GM19238 (cell line): ENCODE measurements around the gene PBOV1.
"Not testable (repeated sequence)": the region's sequence is repeated elsewhere in the genome, so short reads cannot be mapped to it uniquely, and the experiment has no call there.

Source experiments
- DNase-seq: peaks from one replicate; pipeline ENCODE4 v3.0.0; 2011; ENCODE audit warnings: low spot score; ENCODE audit not compliant: insufficient read length

Gene PBOV1

DNA sequence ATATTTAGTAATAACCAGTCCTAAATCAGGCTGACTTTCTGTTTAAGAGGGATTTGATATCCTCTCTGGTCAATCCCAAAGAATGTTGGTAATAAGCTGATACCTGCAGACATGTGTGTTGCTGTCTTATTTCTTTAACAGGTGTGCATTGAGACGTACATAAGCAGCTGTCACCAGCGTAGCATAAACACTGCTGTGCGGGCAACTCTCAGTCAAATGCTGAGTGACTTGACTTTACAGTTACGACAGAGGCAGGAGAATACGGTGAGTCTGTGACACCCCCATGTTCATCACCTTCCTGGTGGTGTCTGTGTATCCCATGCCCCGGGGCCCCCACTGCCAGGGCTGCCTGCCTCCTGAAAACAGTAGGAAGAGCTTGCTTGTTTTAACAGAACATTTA is 20.1 kb upstream of the PBOV1 start:
- no peak for DNase-seq

DNA sequence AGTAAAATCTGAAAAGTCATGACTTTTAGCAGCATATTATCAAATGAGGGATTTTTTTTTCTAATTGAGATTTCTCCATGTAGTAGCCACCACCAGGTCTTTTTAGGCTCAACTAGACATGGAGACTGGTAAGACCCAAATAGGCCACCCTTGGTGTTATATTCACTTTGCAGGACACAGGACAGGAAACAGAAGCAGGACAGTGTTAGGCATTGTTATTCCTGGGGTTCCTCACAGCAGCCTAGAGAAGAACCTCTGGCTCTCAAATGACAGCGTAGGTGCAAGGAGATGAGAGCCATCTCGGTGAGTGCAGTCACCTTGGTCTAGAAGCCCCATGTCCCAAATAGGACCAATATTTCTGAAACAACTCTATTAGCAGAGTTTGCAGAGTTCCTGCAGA is 19.2 kb upstream of the PBOV1 start:
- no peak for DNase-seq

DNA sequence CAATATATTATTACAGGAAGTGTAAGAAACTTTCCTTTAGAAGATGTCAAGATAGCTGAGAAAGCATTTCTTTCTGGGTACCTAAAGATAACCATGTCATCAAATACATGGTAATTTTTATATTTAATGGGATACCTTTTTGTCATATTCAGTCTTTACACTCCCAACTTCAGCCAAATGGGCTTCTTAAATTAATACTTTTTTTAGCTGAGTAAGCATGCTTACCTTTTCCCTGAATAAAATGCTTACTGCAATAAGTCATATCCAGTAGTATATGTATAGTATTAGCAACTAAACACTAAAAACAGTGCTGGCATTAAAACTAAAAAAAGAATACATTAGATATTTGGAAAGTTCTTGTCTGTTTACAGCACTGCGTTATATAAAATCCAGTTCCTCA is 17.4 kb upstream of the PBOV1 start:
- DNase-seq: no peak

DNA sequence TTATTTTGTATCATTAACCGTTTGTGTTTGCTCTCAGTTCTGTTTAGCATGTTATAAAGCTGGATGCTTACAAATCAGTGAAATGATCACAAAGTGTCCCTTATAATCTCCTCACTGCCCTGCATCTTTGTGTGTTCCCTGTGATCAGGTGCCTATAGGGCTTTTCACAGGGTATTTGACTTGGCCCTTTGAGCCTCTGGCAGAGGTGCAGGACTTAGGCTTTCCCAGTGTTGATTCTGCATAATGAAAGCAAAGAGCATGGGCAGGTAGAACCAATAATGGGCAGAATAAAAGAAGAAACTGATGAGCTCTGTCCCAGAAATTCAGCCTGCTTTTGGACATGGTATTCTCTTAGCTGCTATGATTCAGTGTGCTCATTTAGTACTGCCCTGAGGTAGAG is 16.9 kb upstream of the PBOV1 start:
- DNase-seq: no peak

DNA sequence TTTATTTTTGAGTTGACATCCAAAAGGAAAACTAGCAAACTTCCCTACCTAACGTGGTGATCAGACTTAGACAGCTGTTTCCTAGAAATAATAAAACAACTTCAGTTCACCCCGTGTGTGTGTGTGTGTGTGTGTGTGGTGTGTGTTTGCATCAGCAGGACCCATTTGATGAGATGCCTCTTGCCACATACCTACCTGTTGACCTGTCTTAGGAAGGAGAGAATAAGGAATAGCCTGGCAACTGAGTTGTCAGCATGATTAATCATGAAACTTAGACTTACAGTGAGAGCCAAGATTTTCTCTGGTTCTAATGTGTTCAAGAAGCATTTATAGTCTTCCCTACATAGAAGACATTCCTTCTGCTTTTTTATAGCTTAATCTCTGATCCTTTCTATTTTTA is 16.1 kb upstream of the PBOV1 start:
- no peak for DNase-seq

DNA sequence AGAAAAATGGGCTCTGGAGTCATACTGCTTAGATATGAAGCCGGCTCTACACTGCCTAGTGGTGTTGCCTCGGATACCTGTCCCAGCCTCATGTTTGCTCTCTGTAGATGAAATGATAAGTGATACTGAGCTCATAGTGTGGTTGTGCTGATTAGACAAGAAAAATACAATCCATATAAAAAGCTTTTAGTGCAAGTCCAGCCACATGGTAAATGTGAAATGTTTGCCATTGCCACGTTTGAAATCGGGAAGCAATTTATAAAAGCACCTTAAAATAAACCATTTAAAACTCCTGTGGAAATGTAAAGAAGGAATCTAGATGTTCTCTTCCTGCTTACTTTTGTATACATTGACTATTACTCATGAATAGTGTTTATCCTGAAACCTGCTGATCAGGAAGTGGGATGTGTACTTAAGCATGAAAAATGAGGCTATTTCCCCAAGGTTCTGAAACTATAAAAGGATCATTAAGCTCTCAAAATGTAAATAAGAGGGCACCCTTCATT is 13.1 kb upstream of the PBOV1 start:
- no peak for DNase-seq

DNA sequence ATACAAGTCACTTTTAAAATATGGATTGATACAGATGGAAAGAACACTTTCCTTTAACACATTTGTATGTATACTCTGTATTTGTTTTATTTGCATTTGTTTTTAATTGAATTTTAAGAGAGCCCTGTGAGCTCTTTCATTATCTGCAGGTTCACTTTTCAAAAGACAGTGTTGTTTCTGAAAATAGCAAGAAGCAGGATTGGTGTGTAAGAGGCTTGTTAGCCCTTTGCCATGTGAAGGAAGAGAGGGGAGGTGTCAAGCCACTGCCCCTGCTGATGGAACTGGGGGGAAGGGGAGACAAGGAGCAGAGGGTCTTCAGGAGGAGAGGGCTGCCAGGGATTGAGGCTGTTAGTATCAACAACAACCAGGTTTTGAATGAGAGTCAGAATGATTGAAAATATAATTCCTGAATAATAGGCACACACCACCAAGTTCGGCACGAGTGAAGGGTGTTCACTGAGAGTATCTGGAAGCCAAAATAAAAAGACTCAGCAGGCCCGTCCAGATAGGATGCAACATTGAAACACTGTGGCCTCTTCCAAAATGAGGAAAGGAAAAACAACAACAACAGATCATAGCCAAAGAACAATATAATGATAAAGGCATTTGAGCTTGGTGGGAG is 12.6 kb upstream of the PBOV1 start:
- DNase-seq: no peak

DNA sequence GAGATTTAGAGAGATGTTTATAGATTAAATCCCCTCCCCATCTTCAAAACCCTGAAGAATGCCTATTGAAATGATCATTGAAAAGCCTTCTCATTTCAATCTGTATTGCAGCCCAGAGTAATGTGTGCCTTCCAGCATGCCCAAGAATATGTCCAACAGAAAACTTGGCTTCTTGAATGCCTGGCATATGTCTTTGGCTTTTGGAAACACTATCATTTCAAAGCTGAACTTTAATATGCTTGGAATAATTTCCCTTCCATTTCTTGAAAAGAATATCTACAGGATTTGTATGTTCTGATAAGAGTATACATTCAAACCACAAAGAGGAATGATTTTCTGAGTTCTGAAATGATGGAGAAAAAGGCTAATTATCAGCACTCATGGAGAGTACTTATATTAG is 11.9 kb upstream of the PBOV1 start:
- DNase-seq: no peak

DNA sequence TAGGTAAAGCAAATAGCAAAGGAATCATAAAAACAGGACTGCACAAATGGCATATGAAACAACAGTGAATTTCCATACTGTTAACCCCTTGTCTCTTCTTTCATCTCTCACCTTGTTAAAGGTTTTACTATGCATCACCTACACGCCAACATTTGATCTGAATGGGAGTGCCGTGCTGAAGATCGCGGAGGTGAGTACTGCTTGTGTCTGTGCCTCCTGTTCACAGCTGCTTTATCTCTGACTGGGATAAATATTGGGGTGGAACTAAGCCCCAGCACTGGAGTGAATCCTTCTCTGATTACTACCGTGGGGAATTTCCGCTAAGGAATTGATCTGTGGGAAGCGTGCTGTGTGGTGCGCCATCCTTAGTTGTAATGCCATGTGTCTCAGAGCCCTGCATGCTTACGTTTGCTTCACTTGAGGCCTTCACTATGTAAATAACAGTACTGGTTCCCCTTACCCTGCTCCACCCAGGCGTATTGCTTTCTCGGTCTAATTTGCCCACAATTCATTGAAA is 11.4 kb upstream of the PBOV1 start:
- DNase-seq: no peak

DNA sequence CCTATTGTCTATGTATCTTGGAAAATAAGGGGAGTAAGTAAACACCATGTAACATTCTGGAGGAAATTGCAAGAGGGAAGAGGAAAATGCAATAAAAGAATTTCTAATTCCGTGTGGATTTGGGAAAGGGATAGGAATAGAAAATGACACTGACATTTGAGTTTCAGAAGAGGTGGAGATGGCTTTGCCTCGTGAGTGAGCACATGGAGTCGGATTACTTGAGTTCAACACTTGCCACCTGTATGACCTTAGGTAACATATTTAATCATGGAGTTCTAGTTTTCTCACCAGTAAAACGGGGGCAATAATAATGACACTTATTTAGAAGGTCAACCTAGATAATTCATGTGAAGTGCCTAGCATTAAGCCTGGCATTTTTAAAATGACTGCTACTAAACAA is 10.8 kb upstream of the PBOV1 start:
- DNase-seq: no peak

DNA sequence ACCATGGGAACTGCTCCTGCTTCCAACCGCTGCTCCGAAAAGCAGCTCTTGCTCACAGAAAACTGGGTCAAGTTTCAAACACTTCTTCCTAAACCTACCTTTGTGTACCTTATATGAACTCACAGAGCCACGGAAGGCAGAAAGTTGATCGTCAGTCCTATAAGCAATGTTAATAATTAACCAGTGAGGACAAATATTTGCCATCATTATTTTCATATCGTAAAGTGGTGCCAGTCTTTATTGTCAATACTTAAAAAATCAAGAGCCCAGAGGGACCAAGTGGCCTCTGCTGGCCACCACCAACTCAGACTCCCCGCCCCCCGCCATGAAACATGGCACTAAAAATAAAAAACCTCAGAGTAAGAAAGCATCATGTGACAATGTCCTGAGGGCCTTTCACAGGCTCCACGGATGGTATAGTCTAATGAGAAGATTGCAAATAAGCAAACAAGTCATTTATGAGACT is 9.1 kb upstream of the PBOV1 start:
- no peak for DNase-seq

DNA sequence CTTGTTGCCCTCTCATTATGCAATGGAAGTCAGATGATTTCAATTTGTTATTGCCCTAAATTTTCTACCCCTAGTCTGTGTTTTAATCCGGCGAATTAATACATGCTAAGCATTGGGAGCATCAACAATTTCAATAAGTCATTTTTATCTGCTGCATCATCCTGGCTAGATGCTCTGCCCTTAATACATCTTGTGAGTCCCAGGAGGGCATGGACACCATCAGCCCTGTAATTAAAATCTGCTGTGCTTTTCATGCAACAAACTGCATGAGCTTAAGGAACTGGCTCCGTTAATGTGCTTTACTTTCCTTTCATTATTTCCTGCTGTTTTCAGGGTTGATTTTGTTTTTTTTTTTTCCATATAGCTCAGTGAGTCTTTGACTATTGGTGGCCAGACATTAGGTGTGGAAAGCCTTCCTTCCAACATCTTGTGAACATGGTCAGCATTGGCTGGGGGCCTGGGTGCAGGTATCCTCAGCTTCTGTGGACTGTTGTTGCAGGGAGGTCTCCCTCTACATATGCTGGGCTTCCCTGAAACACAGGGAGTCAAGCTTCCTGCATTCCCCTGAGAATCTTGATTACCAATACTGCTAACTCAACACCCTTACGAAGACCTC is 8.5 kb upstream of the PBOV1 start:
- no peak for DNase-seq

DNA sequence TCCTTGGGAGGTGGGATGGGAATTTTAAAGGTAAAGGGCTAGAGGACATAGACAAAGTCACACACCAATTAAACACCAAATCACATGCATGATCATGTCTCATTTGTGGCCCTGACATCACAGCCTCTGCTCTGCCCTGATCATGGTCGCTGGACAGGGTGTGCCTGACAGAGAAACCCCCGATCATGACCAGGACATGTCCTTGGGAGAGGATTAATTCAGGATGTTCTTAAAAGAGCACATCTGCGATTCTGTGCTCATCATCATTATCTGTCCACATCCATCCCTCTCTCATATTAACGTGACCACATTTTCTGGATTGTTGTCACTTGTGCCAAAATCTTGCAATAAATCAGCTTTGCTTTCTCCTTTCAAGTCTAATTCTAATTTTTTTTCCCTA is 7.7 kb upstream of the PBOV1 start:
- no peak for DNase-seq

DNA sequence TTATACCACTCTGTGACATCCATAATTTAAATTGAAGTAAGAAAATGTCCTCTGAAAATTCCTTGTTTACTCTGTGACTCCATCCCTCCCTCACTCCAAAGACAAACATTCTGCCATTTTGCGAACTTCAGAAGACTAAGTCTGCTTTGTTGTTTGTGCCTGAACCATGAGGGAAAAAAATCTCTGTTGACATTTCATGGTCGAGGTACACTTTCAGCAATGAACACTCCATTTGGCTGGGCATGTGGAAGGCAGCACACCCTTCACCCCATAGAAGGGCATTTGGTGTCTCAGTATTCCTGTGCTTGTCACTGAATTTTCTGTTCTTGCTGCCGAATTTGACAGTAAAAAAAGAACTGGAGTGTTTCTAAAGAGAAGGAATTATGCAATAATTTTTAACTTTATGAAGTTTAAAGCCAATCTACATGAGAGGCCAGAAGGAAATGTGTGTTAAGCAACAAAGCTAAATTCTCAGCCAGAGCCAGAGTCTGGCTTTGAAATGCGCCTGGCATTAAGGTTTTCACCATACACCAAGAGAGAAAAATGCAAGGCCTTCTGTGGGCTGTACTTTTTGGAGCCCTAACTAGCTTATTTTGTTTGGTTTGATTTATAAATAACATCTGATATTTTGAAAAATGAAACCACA is 4.7 kb upstream of the PBOV1 start:
- DNase-seq: no peak

DNA sequence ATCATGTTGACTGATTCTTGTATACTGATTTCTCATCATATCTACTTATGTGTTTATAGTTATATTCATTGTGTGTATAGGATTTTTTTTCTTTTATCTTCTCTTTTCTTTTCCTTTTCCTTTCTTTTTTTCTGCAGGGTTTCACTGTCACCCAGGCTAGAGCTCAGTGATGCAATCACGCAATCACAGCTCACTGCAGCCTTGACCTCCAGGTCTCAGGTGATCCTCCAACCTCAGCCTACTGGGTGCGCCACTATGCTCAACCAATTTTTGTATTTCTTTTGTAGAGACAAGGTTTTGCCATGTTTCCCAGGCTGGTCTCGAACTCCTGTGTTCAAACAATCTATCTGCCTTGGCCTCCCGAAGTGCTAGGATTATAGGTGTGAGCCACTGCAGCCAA is 1.6 kb upstream of the PBOV1 start:
- DNase-seq: no peak

DNA sequence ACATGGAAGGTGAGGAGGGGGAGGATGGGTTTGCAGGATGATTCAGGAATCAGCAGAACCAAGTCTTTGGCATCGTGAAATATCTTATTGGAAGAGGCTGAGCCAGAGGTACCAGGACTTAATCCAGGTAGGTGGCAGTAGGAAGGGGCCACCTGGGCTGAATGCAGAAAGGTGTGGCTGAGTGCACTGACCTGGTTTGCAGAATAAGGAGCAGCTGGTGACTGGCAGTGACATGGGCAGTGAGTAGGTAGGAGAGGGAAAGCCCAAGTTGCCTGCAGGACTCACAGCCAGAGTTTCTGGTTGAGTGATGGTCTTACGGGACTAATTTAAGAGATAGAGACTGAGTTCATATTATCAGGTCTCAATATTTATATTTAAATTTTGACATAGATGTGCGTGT is 1.1 kb upstream of the PBOV1 start:
- DNase-seq: no peak

DNA sequence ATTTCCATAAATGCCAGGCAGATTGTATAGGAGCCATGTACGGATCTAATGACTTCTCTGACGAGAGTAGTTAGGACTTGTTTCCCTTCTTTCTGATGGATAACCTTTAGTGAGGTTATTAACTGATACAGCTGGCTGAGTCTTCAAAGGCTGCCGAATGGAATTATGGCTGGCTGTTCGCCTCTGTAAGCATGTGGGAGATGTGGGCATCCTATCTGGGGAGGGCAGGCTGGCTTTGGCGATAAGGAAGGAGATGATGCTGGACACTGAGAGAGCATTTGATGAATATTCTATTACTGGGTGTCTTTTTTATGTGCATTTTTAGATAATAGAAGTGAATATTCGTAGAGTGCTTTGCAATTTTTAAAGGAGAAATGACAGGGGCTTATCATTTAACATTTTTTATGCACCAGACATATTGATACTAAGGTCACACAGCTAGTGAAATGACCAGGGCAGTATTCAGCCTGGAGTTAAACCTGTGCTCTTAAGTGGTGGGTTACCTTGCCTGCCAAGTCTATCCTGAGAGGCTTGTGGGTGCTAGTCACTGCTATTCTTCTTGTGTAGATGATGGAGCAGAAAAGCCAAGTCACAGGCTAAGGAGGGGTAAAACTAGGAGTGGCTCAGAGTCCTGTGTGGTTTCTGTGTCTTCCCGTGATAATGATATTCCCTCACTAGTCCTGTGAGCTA is 3.1 kb downstream of the PBOV1 start:
- DNase-seq: no peak

DNA sequence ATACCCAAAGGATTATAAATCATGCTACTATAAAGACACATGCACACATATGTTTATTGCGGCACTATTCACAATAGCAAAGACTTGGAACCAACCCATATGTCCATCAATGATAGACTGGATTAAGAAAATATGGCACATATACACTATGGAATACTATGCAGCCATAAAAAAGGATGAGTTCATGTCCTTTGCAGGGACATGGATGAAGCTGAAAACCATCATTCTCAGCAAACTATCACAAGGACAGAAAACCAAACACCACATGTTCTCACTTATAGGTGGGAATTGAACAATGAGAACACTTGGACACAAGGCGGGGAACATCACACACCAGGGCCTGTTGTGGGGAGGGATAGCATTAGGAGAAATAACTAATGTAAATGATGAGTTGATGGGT is 5.8 kb downstream of the PBOV1 start:
- not testable (repeated sequence) for DNase-seq

DNA sequence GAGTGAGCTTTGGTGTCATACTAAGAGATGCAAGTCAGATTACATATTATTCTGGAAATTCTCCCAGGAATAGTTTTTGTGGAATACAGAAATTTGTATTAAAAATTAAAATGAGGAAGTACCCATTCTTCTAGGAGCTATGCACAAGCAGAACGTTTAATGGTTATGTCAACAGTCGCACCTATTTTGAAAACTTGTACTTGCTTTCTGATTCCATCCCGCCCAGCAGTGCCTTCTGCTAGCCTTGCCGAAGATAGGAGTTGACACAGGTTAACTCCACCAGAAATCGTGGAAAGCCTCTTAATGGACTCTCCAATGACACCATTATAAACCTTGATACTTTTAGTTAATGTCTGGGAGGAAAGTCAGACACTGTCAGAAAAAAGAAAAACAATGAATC is 6.7 kb downstream of the PBOV1 start:
- DNase-seq: no peak

DNA sequence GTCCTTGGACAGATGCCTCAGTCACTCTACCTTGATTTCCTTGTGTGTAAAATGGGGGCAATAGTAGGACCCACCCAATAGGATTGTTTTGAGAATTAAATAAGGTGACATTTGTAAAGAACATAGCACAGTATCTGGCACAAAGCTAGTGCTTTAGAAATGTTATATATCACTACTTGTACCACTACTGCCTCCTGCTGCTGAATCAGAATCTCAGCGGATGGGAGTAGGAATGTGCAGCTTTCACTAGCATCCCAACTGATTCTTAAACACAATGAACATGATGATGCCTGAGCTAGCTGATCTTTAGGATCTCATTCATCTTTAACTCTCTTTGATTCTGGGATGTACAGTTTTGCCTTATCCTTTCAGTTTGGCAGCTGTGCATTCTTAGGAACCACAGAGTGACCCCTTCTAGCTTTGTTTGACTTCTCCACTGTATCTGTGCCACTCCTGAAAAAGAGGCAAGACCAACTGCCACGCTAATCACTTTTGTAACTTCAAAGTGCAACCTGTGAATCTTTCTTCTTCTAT is 7.2 kb downstream of the PBOV1 start:
- no peak for DNase-seq

DNA sequence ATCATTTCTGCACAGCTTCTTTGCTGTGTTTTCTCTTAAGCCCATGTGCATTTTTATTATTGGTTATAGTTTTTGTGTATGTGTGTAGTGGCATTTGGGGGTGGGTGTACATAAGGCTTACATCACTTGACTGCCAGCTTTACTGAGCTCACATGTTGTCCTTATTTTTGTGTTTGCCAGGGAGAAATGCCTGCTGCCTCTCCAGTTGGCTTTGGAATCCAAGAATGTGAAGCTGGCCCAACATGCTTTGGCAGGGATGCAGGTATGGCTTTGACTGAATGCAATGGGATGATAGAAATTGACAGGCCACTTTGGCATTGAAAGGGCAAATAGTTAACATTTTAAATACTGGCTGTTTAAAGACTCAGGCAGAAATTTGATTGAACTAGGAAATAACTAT is 11.4 kb downstream of the PBOV1 start:
- DNase-seq: no peak
